H9 (cell line): ENCODE results near the gene FOXO6. TPM values are rescaled to one million over a fixed set of nuclear protein-coding genes. Genes with fewer than 3 reads are reported as not detected.

Experiments used
- DNase-seq: peaks from one replicate; pipeline ENCODE4 v3.0.0-alpha.2; 2017
- H2AFZ ChIP-seq: one replicate; pipeline ENCODE4 v1.6.1; 2013; ENCODE audit warnings: mild to moderate bottlenecking, low read length, control low read depth, moderate library complexity
- H2AK5ac ChIP-seq: 2 replicates; pipeline ENCODE4 v1.6.1; 2013; ENCODE audit warnings: low read length, control low read depth, mixed read lengths; ENCODE audit not compliant: insufficient read length
- H2BK120ac ChIP-seq: one replicate; pipeline ENCODE4 v1.6.1; 2013; ENCODE audit warnings: low read depth, mild to moderate bottlenecking, low read length, control low read depth, inconsistent platforms; ENCODE audit not compliant: poor library complexity, severe bottlenecking
- H2BK12ac ChIP-seq: 2 replicates; pipeline ENCODE4 v1.6.1; 2013; ENCODE audit warnings: low read length, control low read depth, mixed read lengths, low read depth; ENCODE audit not compliant: insufficient read length
- H2BK15ac ChIP-seq: 2 replicates; pipeline ENCODE4 v1.6.1; 2013; ENCODE audit warnings: low read depth, low read length, control low read depth
- H2BK20ac ChIP-seq: one replicate; pipeline ENCODE4 v1.6.1; 2013; ENCODE audit warnings: low read depth, mild to moderate bottlenecking, low read length, control low read depth, inconsistent platforms; ENCODE audit not compliant: poor library complexity, severe bottlenecking
- H2BK5ac ChIP-seq: 2 replicates; pipeline ENCODE4 v1.6.1; 2013; ENCODE audit warnings: low read length, control low read depth, mixed read lengths; ENCODE audit not compliant: insufficient read length
- H3K14ac ChIP-seq: 2 replicates; pipeline ENCODE4 v1.6.1; 2013; ENCODE audit warnings: low read length, control low read depth; ENCODE audit not compliant: insufficient read depth
- H3K18ac ChIP-seq: 2 replicates; pipeline ENCODE4 v1.6.1; 2013; ENCODE audit warnings: low read depth, mild to moderate bottlenecking, mixed read lengths, low read length, control low read depth; ENCODE audit not compliant: insufficient read length
- H3K23ac ChIP-seq: 2 replicates; pipeline ENCODE4 v1.6.1; 2013; ENCODE audit warnings: low read length, control low read depth, mixed read lengths, low read depth; ENCODE audit not compliant: insufficient read length
- H3K23me2 ChIP-seq: 2 replicates; pipeline ENCODE4 v1.6.1; 2013; ENCODE audit warnings: low read depth, mild to moderate bottlenecking, mixed read lengths, low read length, control low read depth; ENCODE audit not compliant: insufficient read length, poor library complexity, severe bottlenecking
- H3K27ac ChIP-seq: 2 replicates; pipeline ENCODE4 v1.5.1; 2013; ENCODE audit warnings: low read length, control low read depth, mixed read lengths, low read depth; ENCODE audit not compliant: insufficient read length
- H3K27me3 ChIP-seq: 2 replicates; pipeline ENCODE4 v1.6.1; 2013; ENCODE audit warnings: low read length, control low read depth, inconsistent platforms; ENCODE audit not compliant: insufficient read depth
- H3K4ac ChIP-seq: 2 replicates; pipeline ENCODE4 v1.6.1; 2013; ENCODE audit warnings: low read depth, mild to moderate bottlenecking, control low read depth, inconsistent platforms, low read length, moderate library complexity
- H3K4me1 ChIP-seq: 2 replicates; pipeline ENCODE4 v1.6.1; 2013; ENCODE audit warnings: low read length, control low read depth, inconsistent platforms; ENCODE audit not compliant: insufficient read depth
- H3K4me2 ChIP-seq: 2 replicates; pipeline ENCODE4 v1.6.1; 2013; ENCODE audit warnings: low read length, control low read depth, mixed read lengths; ENCODE audit not compliant: insufficient read length, insufficient read depth
- H3K56ac ChIP-seq: 2 replicates; pipeline ENCODE4 v1.6.1; 2013; ENCODE audit warnings: low read depth, mild to moderate bottlenecking, mixed read lengths, low read length, control low read depth; ENCODE audit not compliant: insufficient read length
- H3K79me1 ChIP-seq: 2 replicates; pipeline ENCODE4 v1.6.1; 2013; ENCODE audit warnings: low read depth, mild to moderate bottlenecking, moderate library complexity, low read length, control low read depth, inconsistent platforms; ENCODE audit not compliant: insufficient read depth, poor library complexity, severe bottlenecking
- H3K79me2 ChIP-seq: 2 replicates; pipeline ENCODE4 v1.6.1; 2013; ENCODE audit warnings: low read length, control low read depth, inconsistent platforms; ENCODE audit not compliant: insufficient read depth
- H3K9ac ChIP-seq: 2 replicates; pipeline ENCODE4 v1.6.1; 2013; ENCODE audit warnings: low read length, control low read depth, mixed read lengths; ENCODE audit not compliant: insufficient read length; ENCODE audit errors: extremely low read depth
- H3K9me3 ChIP-seq: one replicate; pipeline ENCODE4 v1.6.1; 2013; ENCODE audit warnings: low read depth, low read length, inconsistent platforms; ENCODE audit not compliant: control insufficient read depth
- H3T11ph ChIP-seq: one replicate; pipeline ENCODE4 v1.6.1; 2013; ENCODE audit warnings: mild to moderate bottlenecking, low read length, control low read depth, inconsistent platforms
- H4K20me1 ChIP-seq: one replicate; pipeline ENCODE4 v1.6.1; 2013; ENCODE audit not compliant: control insufficient read depth, insufficient read length, insufficient read depth
- H4K5ac ChIP-seq: 2 replicates; pipeline ENCODE4 v1.6.1; 2013; ENCODE audit warnings: low read depth, mild to moderate bottlenecking, mixed read lengths, low read length, control low read depth; ENCODE audit not compliant: insufficient read length
- H4K8ac ChIP-seq: replicated peaks from 2 replicates; pipeline ENCODE4 v1.6.1; 2013; ENCODE audit warnings: low read length, control low read depth, mixed read lengths, low read depth; ENCODE audit not compliant: insufficient read length
- H4K91ac ChIP-seq: 2 replicates; pipeline ENCODE4 v1.6.1; 2013; ENCODE audit warnings: low read depth, mild to moderate bottlenecking, moderate library complexity, mixed read lengths, low read length, control low read depth; ENCODE audit not compliant: insufficient read length
- H3K27ac Mint-ChIP-seq, 3 experiments: 2 replicates in 2 of 3; 3 replicates in 1 of 3; pipeline ENCODE4 v1.8.0; 2020 to 2021; ENCODE audit warnings: mixed read lengths in 3 of 3, mild to moderate bottlenecking in 1 of 3, moderate library complexity in 1 of 3
- H3K27me3 Mint-ChIP-seq: 2 replicates; pipeline ENCODE4 v1.8.0; 2021; ENCODE audit warnings: low read depth, mild to moderate bottlenecking, moderate library complexity, mixed read lengths
- H3K36me3 Mint-ChIP-seq, 3 experiments: 2 replicates in 2 of 3; 3 replicates in 1 of 3; pipeline ENCODE4 v1.8.0; 2020 to 2021; ENCODE audit warnings: low read depth in 3 of 3, mixed read lengths in 3 of 3; ENCODE audit not compliant: insufficient read depth in 1 of 3
- H3K4me1 Mint-ChIP-seq, 2 experiments: 2 replicates each; pipeline ENCODE4 v1.8.0; 2020; ENCODE audit warnings: mixed read lengths in 2 of 2
- H3K4me3 Mint-ChIP-seq, 2 experiments: 2 replicates in 1 of 2; 3 replicates in 1 of 2; pipeline ENCODE4 v1.8.0; 2020 to 2021; ENCODE audit warnings: mild to moderate bottlenecking in 2 of 2, mixed read lengths in 2 of 2, moderate library complexity in 1 of 2
- H3K9me3 Mint-ChIP-seq, 2 experiments: 2 replicates in 1 of 2; 3 replicates in 1 of 2; pipeline ENCODE4 v1.8.0; 2020; ENCODE audit warnings: mild to moderate bottlenecking in 2 of 2, mixed read lengths in 2 of 2, moderate library complexity in 1 of 2
- WGBS: extraction: QIAGEN DNeasy Blood & Tissue Kit; methylation state at CpG from one replicate; pipeline ENCODE4 v1.1.7; 2013; ENCODE audit warnings: missing lambda C conversion rate, low lambda C conversion rate, mixed read lengths; ENCODE audit not compliant: insufficient read length; ENCODE audit errors: extremely low coverage; 5-methylcytosine and 5-hydroxymethylcytosine counted together
- total RNA-seq: library from RNA; stranded (reverse); gene quantifications from 2 replicates; pipeline ENCODE4 v1.2.1, GENCODE V29; 2021
- TF ChIP-seq, protein P1 (sequence below): fragments of 200-600 bp; sonication (generic); conservative IDR thresholded peaks from 3 replicates; pipeline ENCODE4 v1.8.0; 2021; ENCODE audit warnings: antibody characterized with exemption, mild to moderate bottlenecking

Gene FOXO6
- total RNA-seq, 1 experiment from 2014 or later: 0.83 TPM

DNA sequence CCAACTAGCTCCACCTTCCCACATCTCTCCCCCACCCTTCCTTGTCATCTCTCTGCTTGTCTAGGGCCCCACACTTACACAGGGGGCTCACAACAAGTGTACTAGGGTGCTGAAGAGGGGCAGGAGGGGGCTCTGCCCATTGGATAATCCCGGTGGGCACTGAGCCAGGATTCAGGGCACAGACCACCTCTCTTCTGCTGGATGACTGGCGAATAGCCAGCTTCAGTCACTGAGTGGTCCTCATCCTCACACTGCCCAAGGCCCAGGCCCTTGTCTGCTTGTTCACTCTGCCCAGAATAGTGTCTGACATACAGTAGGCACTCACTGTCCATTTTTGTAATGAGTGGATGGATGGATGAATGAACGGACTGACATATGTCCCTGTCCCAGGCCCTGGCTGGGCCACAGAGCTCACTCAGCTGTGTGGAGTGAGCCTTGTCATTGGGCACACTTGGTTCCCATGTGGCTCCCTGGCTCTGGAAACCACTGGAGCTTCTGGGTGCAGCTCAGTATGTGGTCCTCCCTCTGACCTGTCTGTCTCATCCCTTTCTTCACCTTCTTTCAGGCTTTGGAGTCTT is 36.6 kb downstream of the FOXO6 start:
- Histone ChIP-seq H4K91ac (no peak overlapping the region), H3K4me1 (peaks cover 6% of the 10 kb centered on the region; the same call in 1 of the 2 replicates), H3T11ph (no peak overlapping the region), H3K27me3 (no peaks in the 10 kb centered on the region), H2BK15ac (no peak overlapping the region), H3K23me2 (peaks cover 3% of the 10 kb centered on the region), H2BK120ac (no peak overlapping the region), H3K9me3 (no peaks in the 10 kb centered on the region), H3K23ac (no peak overlapping the region), H2AFZ (no peak overlapping the region), H2AK5ac (no peak overlapping the region), H3K4ac (no peak overlapping the region), H3K14ac (no peak overlapping the region; the same call in 1 of the 2 replicates), H2BK12ac (no peak overlapping the region), H4K8ac (no peak overlapping the region), H4K20me1 (no peaks in the 10 kb centered on the region), H3K56ac (no peak overlapping the region), H3K9ac (no peak overlapping the region), H2BK5ac (no peak overlapping the region), H3K18ac (no peak overlapping the region), H4K5ac (no peak overlapping the region), H3K79me1 (no peaks in the 10 kb centered on the region), H3K4me2 (no peak overlapping the region), H3K79me2 (no peaks in the 10 kb centered on the region), H3K27ac (no peak overlapping the region), H2BK20ac (no peak overlapping the region)
- TF ChIP-seq, protein P1, sequence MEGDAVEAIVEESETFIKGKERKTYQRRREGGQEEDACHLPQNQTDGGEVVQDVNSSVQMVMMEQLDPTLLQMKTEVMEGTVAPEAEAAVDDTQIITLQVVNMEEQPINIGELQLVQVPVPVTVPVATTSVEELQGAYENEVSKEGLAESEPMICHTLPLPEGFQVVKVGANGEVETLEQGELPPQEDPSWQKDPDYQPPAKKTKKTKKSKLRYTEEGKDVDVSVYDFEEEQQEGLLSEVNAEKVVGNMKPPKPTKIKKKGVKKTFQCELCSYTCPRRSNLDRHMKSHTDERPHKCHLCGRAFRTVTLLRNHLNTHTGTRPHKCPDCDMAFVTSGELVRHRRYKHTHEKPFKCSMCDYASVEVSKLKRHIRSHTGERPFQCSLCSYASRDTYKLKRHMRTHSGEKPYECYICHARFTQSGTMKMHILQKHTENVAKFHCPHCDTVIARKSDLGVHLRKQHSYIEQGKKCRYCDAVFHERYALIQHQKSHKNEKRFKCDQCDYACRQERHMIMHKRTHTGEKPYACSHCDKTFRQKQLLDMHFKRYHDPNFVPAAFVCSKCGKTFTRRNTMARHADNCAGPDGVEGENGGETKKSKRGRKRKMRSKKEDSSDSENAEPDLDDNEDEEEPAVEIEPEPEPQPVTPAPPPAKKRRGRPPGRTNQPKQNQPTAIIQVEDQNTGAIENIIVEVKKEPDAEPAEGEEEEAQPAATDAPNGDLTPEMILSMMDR: no peak
- DNase-seq: no peak
- H3K9me3 Mint-ChIP-seq: peaks cover 2 to 5% of the 10 kb centered on the region in 2 experiments; a peak in 2 of 5 replicates
- peaks cover 39 to 60% of the 10 kb centered on the region in 2 experiments for H3K4me1 Mint-ChIP-seq
- 0 out of 7 replicates have a peak, but pooled peaks cover 0 to 4% (median 0%) of the 10 kb centered on the region in 3 experiments for H3K36me3 Mint-ChIP-seq
- H3K27me3 Mint-ChIP-seq: peaks cover 48% of the 10 kb centered on the region
- H3K27ac Mint-ChIP-seq: no peak overlapping the region; a peak in 1 of 7 replicates
- no CpG with 5 or more reads among the region's 3 CpGs for WGBS
- no peak overlapping the region for H3K4me3 Mint-ChIP-seq
